Stomach (tissue), 4 donors: ENCODE measurements around the gene SLC5A10.

Experiments used
- CTCF ChIP-seq, 7 experiments: fragments of 450-650 bp in 4 of 7; fragments of 200-600 bp in 3 of 7; sonication (generic) in 3 of 7; IDR thresholded peaks; one replicate each; pipeline ENCODE4 v1.5.1; 2016 to 2019; ENCODE audit warnings: antibody characterized with exemption in 7 of 7, control low read depth in 2 of 7, mild to moderate bottlenecking in 1 of 7
- EP300 ChIP-seq: sonication (generic); formaldehyde crosslinking; IDR thresholded peaks from one replicate; pipeline ENCODE4 v1.6.1; 2017; ENCODE audit warnings: antibody characterized with exemption
- POLR2A ChIP-seq, 4 donors: fragments of 450-650 bp; IDR thresholded peaks; one replicate each; pipeline ENCODE4 v1.6.1; 2016; ENCODE audit warnings: antibody characterized with exemption in 4 of 4, control low read depth in 2 of 4, mild to moderate bottlenecking in 1 of 4, moderate library complexity in 1 of 4
- POLR2AphosphoS5 ChIP-seq, 3 donors: sonication (generic); formaldehyde crosslinking; IDR thresholded peaks; one replicate each; pipeline ENCODE4 v1.6.1; 2016; ENCODE audit warnings: antibody characterized with exemption in 3 of 3

- TF ChIP-seq POLR2AphosphoS5 (IDR thresholded peaks at IDR 0.05) (no peak), CTCF (IDR thresholded peaks at IDR 0.05) (no peak), POLR2A (IDR thresholded peaks at IDR 0.05) (no peak), EP300 (no peak)
These were observed 5.4 kb upstream of the SLC5A10 start for GRCh38 chr17:18946536-18946935.
